Activated T-cell treated with anti-CD3 and anti-CD28 coated beads, Interleukin-2, amount 50 U/mL, for 48 hours (primary cell): ENCODE data around the gene ANKRD60.

Experiments used
- DNase-seq, 2 experiments: peaks; one replicate each; pipeline ENCODE4 v3.0.0-alpha.2; 2020

Gene ANKRD60

GRCh38 chr20:58228484-58229197, at the start of gene ANKRD60:
ANKRD60 (minus strand) TSS chr20:58228653; CDS start chr20:58228653, 0 bp downstream.
- DNase-seq, result peak; percentile 46 to 66

- DNase-seq, result no peak
Observed at GRCh38 chr20:58277578-58278472, 49.4 kb upstream of the ANKRD60 start.

GRCh38 chr20:58277107-58277506, 48.7 kb upstream of the ANKRD60 start:
- DNase-seq, result no peak

- DNase-seq, result no peak
Observed at GRCh38 chr20:58274384-58274783, 45.9 kb upstream of the ANKRD60 start.

- DNase-seq, result peak; percentile 69
Observed at GRCh38 chr20:58271606-58272351, 43.3 kb upstream of the ANKRD60 start.

- DNase-seq, result peak in 1 of 2 experiments; percentile 24
Observed at GRCh38 chr20:58268936-58269619, 40.6 kb upstream of the ANKRD60 start.

- no peak for DNase-seq
Observed at GRCh38 chr20:58268421-58268821, 40.0 kb upstream of the ANKRD60 start.

GRCh38 chr20:58267389-58268215, 39.1 kb upstream of the ANKRD60 start:
- no peak for DNase-seq

- DNase-seq, result no peak
Observed at GRCh38 chr20:58264271-58264670, 35.8 kb upstream of the ANKRD60 start.

- no peak for DNase-seq
Observed at GRCh38 chr20:58261660-58262059, 33.2 kb upstream of the ANKRD60 start.

GRCh38 chr20:58260006-58260405, 31.6 kb upstream of the ANKRD60 start:
- no peak for DNase-seq

GRCh38 chr20:58256842-58257241, 28.4 kb upstream of the ANKRD60 start:
- no peak for DNase-seq

- DNase-seq, result no peak
Observed at GRCh38 chr20:58256307-58256706, 27.9 kb upstream of the ANKRD60 start.

- no peak for DNase-seq
Observed at GRCh38 chr20:58254890-58255289, 26.4 kb upstream of the ANKRD60 start.

- DNase-seq, result no peak
Observed at GRCh38 chr20:58251979-58252591, 23.6 kb upstream of the ANKRD60 start.

- DNase-seq, result no peak
Observed at GRCh38 chr20:58251348-58251978, 23.0 kb upstream of the ANKRD60 start.

GRCh38 chr20:58246346-58246745, 17.9 kb upstream of the ANKRD60 start:
- no peak for DNase-seq

GRCh38 chr20:58245931-58246330, 17.5 kb upstream of the ANKRD60 start:
- no peak for DNase-seq

- DNase-seq, result no peak
Observed at GRCh38 chr20:58245181-58245891, 16.9 kb upstream of the ANKRD60 start.

- no peak for DNase-seq
Observed at GRCh38 chr20:58244517-58245030, 16.1 kb upstream of the ANKRD60 start.
